Right lobe of liver (tissue), 4 donors: Measurements from ENCODE around the gene MAGI1.

Experiments used
- POLR2A ChIP-seq: fragments of 450-650 bp; IDR thresholded peaks from one replicate; pipeline ENCODE4 v1.6.1; 2017; ENCODE audit warnings: antibody characterized with exemption, mild to moderate bottlenecking
- TF ChIP-seq, protein P1 (sequence below), 4 donors: fragments of 200-600 bp in 3 of 4; fragments of 450-650 bp in 1 of 4; IDR thresholded peaks; one replicate each; pipeline versions ENCODE4 v1.5.1 to v1.8.0; 2016 to 2022; ENCODE audit warnings: antibody characterized with exemption in 4 of 4, mild to moderate bottlenecking in 2 of 4
- donor health status: DM: no; HTN: no; CAD: no.
- donor health status: DM: no; HTN: no; CAD: no.
- donor health status: DM: no; HTN: yes; CAD: no.

- TF ChIP-seq, protein P1, sequence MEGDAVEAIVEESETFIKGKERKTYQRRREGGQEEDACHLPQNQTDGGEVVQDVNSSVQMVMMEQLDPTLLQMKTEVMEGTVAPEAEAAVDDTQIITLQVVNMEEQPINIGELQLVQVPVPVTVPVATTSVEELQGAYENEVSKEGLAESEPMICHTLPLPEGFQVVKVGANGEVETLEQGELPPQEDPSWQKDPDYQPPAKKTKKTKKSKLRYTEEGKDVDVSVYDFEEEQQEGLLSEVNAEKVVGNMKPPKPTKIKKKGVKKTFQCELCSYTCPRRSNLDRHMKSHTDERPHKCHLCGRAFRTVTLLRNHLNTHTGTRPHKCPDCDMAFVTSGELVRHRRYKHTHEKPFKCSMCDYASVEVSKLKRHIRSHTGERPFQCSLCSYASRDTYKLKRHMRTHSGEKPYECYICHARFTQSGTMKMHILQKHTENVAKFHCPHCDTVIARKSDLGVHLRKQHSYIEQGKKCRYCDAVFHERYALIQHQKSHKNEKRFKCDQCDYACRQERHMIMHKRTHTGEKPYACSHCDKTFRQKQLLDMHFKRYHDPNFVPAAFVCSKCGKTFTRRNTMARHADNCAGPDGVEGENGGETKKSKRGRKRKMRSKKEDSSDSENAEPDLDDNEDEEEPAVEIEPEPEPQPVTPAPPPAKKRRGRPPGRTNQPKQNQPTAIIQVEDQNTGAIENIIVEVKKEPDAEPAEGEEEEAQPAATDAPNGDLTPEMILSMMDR (IDR thresholded peaks at IDR 0.05) = no peak
- no peak for TF ChIP-seq POLR2A
Measured at GRCh38 chr3:65352951-65353350, 685.8 kb downstream of the MAGI1 start.
